GM12874 (cell line): ENCODE results near the gene MED27.

Source experiments
- CTCF ChIP-seq: IDR thresholded peaks from 2 replicates; pipeline ENCODE4 v1.5.1; 2011; ENCODE audit warnings: low read depth, mild to moderate bottlenecking, control low read depth, low read length, moderate library complexity; ENCODE audit not compliant: insufficient read depth

Gene MED27

DNA sequence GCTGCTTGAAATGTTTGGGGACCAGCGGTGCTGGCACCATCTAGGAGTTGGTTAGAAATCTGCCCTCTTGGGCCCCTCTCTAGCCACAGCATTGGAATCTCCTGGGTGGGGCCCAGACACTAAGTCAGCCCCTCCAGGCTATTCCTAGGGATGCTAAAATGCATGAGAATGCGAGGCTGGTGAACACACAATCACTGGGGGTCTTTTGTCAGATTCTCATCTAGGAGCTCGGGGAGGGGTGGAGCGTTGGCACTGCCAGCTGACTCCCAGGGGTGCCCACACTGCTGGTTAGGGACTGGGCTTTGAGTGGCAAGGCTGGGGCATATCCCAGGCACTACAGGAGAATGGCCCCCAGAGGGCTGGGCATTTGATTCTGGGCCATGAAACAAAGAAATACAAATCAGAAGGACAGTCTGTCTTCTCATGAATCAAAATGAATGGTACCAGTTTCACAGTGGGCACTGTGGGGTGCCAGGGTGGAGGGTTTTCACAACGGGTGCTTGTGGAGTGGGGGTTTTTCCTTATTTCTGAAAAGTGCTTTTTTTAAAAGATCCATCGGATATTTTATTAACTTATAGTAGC is 212.0 kb downstream of the MED27 start:
- TF ChIP-seq CTCF, result no peak

DNA sequence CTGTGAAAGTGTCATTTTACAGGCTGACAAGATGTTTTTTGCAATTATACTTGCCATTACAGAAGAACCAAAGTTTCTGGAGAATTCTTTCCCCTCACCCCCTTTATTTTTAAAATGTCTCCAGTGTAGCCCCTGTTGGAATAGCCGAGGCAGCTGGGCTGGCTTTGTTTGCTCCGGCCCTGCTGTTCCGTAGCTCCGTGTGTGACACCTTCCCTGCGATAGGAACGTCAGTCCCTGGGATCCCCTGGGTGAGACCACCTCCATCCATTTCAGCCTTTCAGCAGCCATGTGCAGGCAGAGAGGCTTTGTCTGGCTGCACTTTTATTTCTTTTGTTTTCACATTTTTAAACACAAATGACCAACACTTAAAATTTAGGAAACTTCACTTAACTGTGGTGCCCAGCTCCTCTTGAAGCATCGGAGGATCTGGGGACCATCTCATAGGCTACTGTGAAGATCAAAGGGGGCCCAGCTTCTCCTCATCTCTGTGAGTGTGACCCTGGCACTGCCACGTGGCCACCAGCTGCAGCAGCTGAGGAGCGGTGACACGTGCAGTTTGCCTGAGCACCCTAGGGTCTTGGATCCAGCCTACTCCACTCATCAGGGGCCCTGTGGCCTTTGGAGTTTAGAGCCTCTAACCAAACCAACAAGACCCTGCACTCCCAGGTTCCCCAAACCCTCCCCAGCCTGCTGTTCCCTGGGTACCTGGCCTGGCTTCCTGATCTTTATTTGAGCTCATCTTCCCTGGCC is 214.0 kb downstream of the MED27 start:
- TF ChIP-seq CTCF, result no peak

DNA sequence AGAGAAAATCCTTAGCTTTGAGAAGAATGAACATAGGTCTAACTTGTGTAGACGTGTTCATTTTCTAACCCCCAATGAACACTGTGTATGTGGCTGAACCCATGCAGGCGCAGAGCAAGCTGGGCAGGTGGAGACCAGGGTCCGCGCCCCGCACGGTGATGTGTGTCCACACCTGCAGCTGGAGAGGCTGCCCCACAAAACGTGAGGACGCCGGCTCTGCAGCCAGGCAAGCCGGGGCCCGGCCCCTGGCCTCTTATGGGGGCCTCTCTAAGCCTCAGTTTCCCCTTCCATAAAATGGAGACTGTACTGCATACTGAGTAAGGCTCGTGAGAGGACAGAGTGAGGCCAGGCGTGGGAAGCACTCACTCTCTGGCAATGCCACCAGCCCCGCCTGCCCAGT is 215.1 kb downstream of the MED27 start:
- no peak for TF ChIP-seq CTCF

- no peak for TF ChIP-seq CTCF
Measured at GRCh38 chr9:131863306-131863896, 216.3 kb downstream of the MED27 start.

- TF ChIP-seq CTCF, result no peak
Measured at GRCh38 chr9:131862261-131862660, 217.4 kb downstream of the MED27 start.

DNA sequence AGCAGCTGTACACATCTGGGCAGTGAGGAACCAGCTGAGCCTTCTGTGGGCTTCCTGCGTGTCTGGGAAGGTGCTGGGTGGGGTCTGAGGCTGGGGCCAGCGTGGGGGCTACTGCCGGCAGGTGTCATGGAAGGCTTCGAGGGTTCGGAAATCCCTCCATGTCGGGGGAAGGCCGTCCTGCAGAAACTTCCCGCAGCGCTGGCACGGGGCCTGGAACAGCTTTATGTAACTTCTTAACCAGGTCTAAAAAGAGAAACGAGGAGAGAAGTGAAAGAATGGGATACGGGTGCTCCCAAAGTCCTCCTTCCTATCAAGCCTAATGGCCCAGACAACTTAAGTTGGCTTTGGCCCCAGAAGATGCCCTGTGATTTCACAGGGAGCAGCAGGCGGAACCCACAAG is 219.2 kb downstream of the MED27 start:
- TF ChIP-seq CTCF, result no peak

GRCh38 chr9:131858147-131858546 is 221.5 kb downstream of the MED27 start:
- no peak for TF ChIP-seq CTCF
